Kidney (tissue), 14 donors: ENCODE measurements around the gene GSN. TPM values are rescaled to one million over a fixed set of nuclear protein-coding genes. Genes with fewer than 3 reads are reported as not detected.
A peak's percentile ranks its signal among the peaks of the same experiment; 100 is the strongest.

Experiments
- DNase-seq, 5 donors: peaks; one replicate each; pipeline ENCODE4 v3.0.0-alpha.2; 2013 to 2020
- FAIRE-seq: peaks from 2 replicates; lab custom pipeline; 2012; peaks lifted over from hg19 to GRCh38; lab: Jason Lieb, UNC
- H3K27ac ChIP-seq, 2 donors: one replicate each; pipeline ENCODE4 v1.7.0; 2013; ENCODE audit warnings: low read depth in 2 of 2, low read length in 2 of 2, inconsistent platforms in 1 of 2
- H3K27me3 ChIP-seq: one replicate; pipeline ENCODE4 v1.7.1; 2013; ENCODE audit warnings: low read length, inconsistent platforms; ENCODE audit not compliant: control insufficient read depth, insufficient read depth
- H3K36me3 ChIP-seq, 3 donors: one replicate each; pipeline versions ENCODE4 v1.7.0 to v1.7.1; 2013; ENCODE audit warnings: low read length in 3 of 3, control low read depth in 1 of 3, inconsistent platforms in 1 of 3; ENCODE audit not compliant: insufficient read depth in 3 of 3, control insufficient read depth in 2 of 3
- H3K4me1 ChIP-seq, 3 donors: one replicate each; pipeline versions ENCODE4 v1.7.0 to v1.7.1; 2013; ENCODE audit warnings: low read length in 3 of 3, inconsistent platforms in 1 of 3, low read depth in 1 of 3; ENCODE audit not compliant: control insufficient read depth in 2 of 3, insufficient read depth in 2 of 3
- H3K4me3 ChIP-seq, 3 donors: one replicate each; pipeline versions ENCODE4 v1.7.0 to v1.8.1; 2013; ENCODE audit warnings: low read length in 3 of 3, control low read depth in 1 of 3, inconsistent platforms in 1 of 3
- H3K9ac ChIP-seq, 3 donors: one replicate each; pipeline versions ENCODE4 v1.7.0 to v1.7.1; 2013; ENCODE audit warnings: low read length in 3 of 3, control low read depth in 1 of 3, inconsistent platforms in 1 of 3
- H3K9me3 ChIP-seq, 3 donors: one replicate each; pipeline versions ENCODE4 v1.7.0 to v1.7.1; 2013; ENCODE audit warnings: low read length in 3 of 3, control low read depth in 1 of 3, inconsistent platforms in 1 of 3; ENCODE audit not compliant: control insufficient read depth in 2 of 3, insufficient read depth in 1 of 3
- CTCF ChIP-seq: IDR thresholded peaks from 3 replicates; pipeline ENCODE4 v1.5.1; 2012; ENCODE audit warnings: mild to moderate bottlenecking, moderate library complexity, borderline replicate concordance; ENCODE audit not compliant: insufficient read depth; ENCODE audit errors: extremely low read depth
- intact Hi-C: fragments of 100-400 bp; cut with DNase I; formaldehyde crosslinking; loops from one replicate; pipeline ENCODE4 v1.11.1; 2022
- polyA plus RNA-seq: library from polyadenylated mRNA; stranded (reverse); fragments of 350-450 nt; fragmentation: Illumina TruSeq; extraction: RNeasy Lipid Tissue Mini Kit (QIAGEN cat#74804); gene quantifications from one replicate; pipeline ENCODE4 v1.2.3, GENCODE V29; 2014; ENCODE audit warnings: low read depth, low replicate concordance; ENCODE audit not compliant: insufficient read depth
- total RNA-seq: library from RNA; stranded (reverse); fragmentation: NEBNext Ultra II Directional; extraction: Animal tissue kit (Norgen Biotek cat#: 25700); gene quantifications from one replicate; pipeline ENCODE4 v1.2.1, GENCODE V29; 2021
- donor health status: control.
- donor health status: control.
- donor health status: control.
- donor health status: control.
- donor health status: control.
- donor health status: DM: yes; HTN: yes; CAD: no.
- donor health status: Normal renal cell carcinoma (clear cell type).

GSN gene
- total and polyA plus RNA-seq, 2 donors from 2014 or later: 235 to 511 TPM

DNA sequence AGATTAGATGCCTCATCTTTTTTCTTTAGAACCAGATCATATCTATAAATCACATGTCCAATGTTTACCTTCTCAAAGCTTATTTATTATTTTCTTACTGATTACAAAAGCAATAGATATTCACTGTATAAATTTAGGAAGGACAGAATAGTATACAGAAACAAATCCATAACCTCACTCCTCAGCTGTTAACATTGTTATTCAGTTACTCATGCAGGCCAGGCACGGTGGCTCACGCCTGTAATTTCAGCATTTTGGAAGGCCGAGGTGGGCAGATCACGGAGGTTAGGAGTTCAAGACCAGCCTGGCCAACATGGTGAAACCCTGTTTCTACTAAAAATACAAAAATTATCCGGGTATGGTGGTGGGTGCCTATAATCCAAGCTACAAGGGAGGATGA is 86.8 kb downstream of the GSN start:
- intact Hi-C loops: no loop called here
- H3K9me3 ChIP-seq: no peaks in the 10 kb centered on the region
- H3K27ac ChIP-seq: no peak overlapping the region
- FAIRE-seq (no peak), DNase-seq (no peak)
- no peak overlapping the region for H3K9ac ChIP-seq
- TF ChIP-seq CTCF: no peak
- H3K27me3 ChIP-seq: no peaks in the 10 kb centered on the region
- H3K4me1 ChIP-seq: peaks cover 7 to 28% (median 19%) of the 10 kb centered on the region in 3 donors
- peaks cover 0 to 24% (median 11%) of the 10 kb centered on the region in 3 donors for H3K36me3 ChIP-seq
- H3K4me3 ChIP-seq: no peak overlapping the region

DNA sequence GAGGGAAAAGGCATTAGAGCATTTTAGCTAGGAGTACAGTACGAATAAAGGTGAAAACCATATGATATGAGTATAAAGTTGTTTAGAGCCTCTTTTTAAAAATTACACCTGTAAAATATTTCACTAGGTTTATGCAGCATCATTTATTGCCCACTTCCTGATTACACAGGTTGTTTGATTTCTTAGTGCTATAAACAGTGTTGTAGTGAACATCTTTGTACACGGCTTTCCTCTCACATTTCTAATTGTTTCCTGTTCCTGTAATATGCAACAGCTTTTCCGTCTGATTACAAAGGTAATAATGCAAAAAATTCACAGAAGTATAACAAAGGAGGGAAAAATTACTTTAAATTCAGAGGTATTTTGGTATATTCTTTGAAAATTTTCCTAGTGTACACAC is 89.0 kb downstream of the GSN start:
- Histone ChIP-seq H3K4me1 (peaks cover 0 to 20% (median 4%) of the 10 kb centered on the region in 3 donors), H3K27ac (no peak overlapping the region)
- no peak for TF ChIP-seq CTCF

DNA sequence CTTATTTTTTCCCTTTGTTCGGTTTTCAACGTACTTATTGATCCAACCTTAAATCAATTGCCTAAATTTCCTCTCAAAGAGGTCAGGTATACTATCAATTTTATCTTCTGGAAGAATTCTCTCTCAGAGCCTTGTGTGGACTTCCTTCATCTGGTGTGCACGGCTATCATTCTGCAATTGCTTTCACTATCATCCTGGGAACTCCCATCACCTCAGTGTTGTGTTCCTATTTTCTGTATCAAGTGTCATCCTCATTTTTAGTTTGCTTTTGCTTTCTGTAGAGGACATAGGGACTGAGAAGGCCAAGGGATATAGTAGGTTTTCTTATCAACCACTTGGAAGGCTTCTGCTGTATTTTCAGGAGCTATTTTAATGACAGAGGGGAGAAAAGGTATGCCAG is 90.8 kb downstream of the GSN start:
- H3K36me3 ChIP-seq: peaks cover 0 to 9% (median 3%) of the 10 kb centered on the region in 3 donors
- H3K27ac ChIP-seq: peak overlapping the region in 1 of 2 donors; percentile 37
- no peaks in the 10 kb centered on the region for H3K27me3 ChIP-seq
- DNase-seq (no peak), FAIRE-seq (no peak)
- no peaks in the 10 kb centered on the region for H3K9me3 ChIP-seq
- H3K4me3 ChIP-seq: no peak overlapping the region
- no peak for TF ChIP-seq CTCF
- H3K4me1 ChIP-seq: peaks cover 0 to 28% (median 10%) of the 10 kb centered on the region in 3 donors
- no peak overlapping the region for H3K9ac ChIP-seq
- intact Hi-C loops: no loop called here

More for the DNA sequence above, 89.0 kb downstream of the GSN start:
- no peak for FAIRE-seq
- Histone ChIP-seq H3K27me3 (no peaks in the 10 kb centered on the region), H3K4me3 (no peak overlapping the region), H3K9me3 (no peaks in the 10 kb centered on the region), H3K9ac (no peak overlapping the region), H3K36me3 (peaks cover 0 to 23% (median 11%) of the 10 kb centered on the region in 3 donors)
- intact Hi-C loops: no loop called here
- DNase-seq: no peak
